ENCODE data around the gene AKIRIN2. TPM values are rescaled to one million over a fixed set of nuclear protein-coding genes. Genes with fewer than 3 reads are reported as not detected.

AKIRIN2 gene
- total RNA-seq, 1 experiment from 2014 or later: 47.0 TPM

GRCh38 chr6:87661016-87661415, 41.0 kb downstream of the AKIRIN2 start:
- no peak overlapping the region for H3K27ac ChIP-seq (ENCODE audit: low read length)
- H3K4me1 ChIP-seq (ENCODE audit: low read length): no peaks in the 10 kb centered on the region
- H3K79me2 ChIP-seq (ENCODE audit: low read length): no peaks in the 10 kb centered on the region
- H3K4me2 ChIP-seq (ENCODE audit: low read depth, low read length, poor library complexity, severe bottlenecking): no peak overlapping the region
- H3K9ac ChIP-seq (ENCODE audit: low read length): no peak overlapping the region
- no peaks in the 10 kb centered on the region for H3K9me2 ChIP-seq (replicated peaks; ENCODE audit: insufficient read depth, low read length)
- DNase-seq: no peak
- H4K20me1 ChIP-seq (ENCODE audit: insufficient read depth, low read depth, low read length): no peaks in the 10 kb centered on the region
- H3K27me3 ChIP-seq (ENCODE audit: low read length): no peaks in the 10 kb centered on the region
- H3K36me3 ChIP-seq (ENCODE audit: insufficient read depth, low read length): peaks cover 34% of the 10 kb centered on the region
- H3K4me3 ChIP-seq (ENCODE audit: low read length): no peak overlapping the region
- no peaks in the 10 kb centered on the region for H3K9me3 ChIP-seq (ENCODE audit: low read length)
- no peak overlapping the region for H2AFZ ChIP-seq (ENCODE audit: low read length)

DNA sequence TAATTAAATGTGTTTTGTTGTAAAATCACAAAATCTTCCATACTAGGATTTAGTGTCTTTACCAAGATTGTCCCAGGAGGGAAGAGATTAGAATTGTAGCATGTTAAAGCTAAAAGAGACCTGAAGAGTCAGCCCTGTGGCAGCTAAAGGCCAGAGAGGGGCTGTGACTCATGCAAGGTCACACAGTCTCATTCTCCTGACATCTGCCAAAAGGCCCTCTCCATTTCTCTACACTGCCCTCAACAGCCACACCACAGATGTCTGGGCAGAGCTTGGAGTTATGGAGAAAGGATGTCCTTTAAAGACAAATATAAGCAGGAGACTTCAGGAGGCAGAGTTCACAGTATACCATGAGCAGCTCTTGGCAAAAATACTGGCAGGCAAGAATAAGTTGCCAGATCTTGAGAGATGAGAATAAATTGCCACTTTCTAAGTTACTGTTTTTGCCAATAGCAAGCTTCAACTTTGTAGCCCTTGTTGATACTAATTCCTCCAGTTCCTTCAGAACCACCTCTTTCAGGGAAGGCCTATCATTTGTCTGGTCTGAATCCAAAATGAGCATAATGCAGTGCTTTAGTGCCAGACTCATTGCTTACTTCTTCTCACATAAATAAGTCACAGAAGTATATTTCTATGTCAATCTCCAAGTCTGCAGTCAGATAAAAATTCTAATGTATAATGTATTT, 41.7 kb downstream of the AKIRIN2 start:
- no peak overlapping the region for H2AFZ ChIP-seq (ENCODE audit: low read length)
- H3K4me3 ChIP-seq (ENCODE audit: low read length): no peak overlapping the region
- H3K27ac ChIP-seq (ENCODE audit: low read length): no peak overlapping the region
- H3K4me2 ChIP-seq (ENCODE audit: low read depth, low read length, poor library complexity, severe bottlenecking): no peak overlapping the region
- no peaks in the 10 kb centered on the region for H3K79me2 ChIP-seq (ENCODE audit: low read length)
- H3K4me1 ChIP-seq (ENCODE audit: low read length): no peaks in the 10 kb centered on the region
- no peak overlapping the region for H3K9ac ChIP-seq (ENCODE audit: low read length)
- H3K9me3 ChIP-seq (ENCODE audit: low read length): no peaks in the 10 kb centered on the region
- peaks cover 33% of the 10 kb centered on the region for H3K36me3 ChIP-seq (ENCODE audit: insufficient read depth, low read length)
- no peak for DNase-seq
- H3K9me2 ChIP-seq (replicated peaks; ENCODE audit: insufficient read depth, low read length): no peaks in the 10 kb centered on the region
- no peaks in the 10 kb centered on the region for H4K20me1 ChIP-seq (ENCODE audit: insufficient read depth, low read depth, low read length)
- no peaks in the 10 kb centered on the region for H3K27me3 ChIP-seq (ENCODE audit: low read length)

DNA sequence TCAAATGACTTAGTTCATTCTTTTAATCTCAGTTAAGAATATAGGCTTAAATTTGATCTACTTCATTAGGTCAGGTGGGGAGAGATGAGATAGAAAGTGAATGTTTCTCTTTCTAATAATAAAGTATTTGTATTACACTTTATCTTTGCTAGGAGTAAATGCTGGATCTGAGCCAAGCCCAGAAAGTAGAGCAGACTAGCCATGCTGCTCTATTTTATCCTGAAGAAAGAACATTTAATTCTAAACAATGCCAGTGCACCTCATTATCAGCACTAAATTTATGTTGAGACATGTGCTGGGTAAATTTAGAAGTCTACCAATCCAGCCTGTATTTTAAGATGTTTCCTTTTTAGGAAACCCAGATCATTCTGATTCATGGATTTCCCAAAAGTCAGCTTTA, 43.5 kb downstream of the AKIRIN2 start:
- Histone ChIP-seq H3K9me2 (replicated peaks; ENCODE audit: insufficient read depth, low read length) (no peaks in the 10 kb centered on the region), H3K9me3 (ENCODE audit: low read length) (no peaks in the 10 kb centered on the region), H3K79me2 (ENCODE audit: low read length) (no peaks in the 10 kb centered on the region), H3K4me3 (ENCODE audit: low read length) (no peak overlapping the region), H3K4me2 (ENCODE audit: low read depth, low read length, poor library complexity, severe bottlenecking) (no peak overlapping the region), H4K20me1 (ENCODE audit: insufficient read depth, low read depth, low read length) (no peaks in the 10 kb centered on the region), H2AFZ (ENCODE audit: low read length) (no peak overlapping the region), H3K4me1 (ENCODE audit: low read length) (no peaks in the 10 kb centered on the region), H3K27ac (ENCODE audit: low read length) (no peak overlapping the region), H3K27me3 (ENCODE audit: low read length) (no peaks in the 10 kb centered on the region), H3K9ac (ENCODE audit: low read length) (no peak overlapping the region), H3K36me3 (ENCODE audit: insufficient read depth, low read length) (peaks cover 47% of the 10 kb centered on the region)
- no peak for DNase-seq

DNA sequence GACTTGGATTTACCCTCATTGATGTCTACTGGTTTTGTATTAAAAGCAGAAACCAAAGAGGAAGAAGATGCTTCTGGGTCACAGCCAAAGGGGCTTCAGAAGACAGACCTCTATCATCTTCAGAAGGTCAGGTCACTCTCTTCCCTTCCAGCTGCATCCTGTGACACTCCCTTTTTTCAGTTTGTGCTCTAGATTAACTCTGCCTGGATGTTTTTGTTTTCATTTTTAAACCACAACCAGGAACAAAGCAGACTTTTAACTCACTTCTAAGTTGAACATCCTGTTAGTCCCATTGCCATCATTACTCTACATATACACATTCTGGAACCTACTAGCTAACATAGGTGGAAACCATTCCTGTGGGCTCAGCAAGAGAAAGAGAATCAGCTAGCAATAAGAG, 45.2 kb downstream of the AKIRIN2 start:
- Histone ChIP-seq H3K27me3 (ENCODE audit: low read length) (no peaks in the 10 kb centered on the region), H2AFZ (ENCODE audit: low read length) (no peak overlapping the region), H3K36me3 (ENCODE audit: insufficient read depth, low read length) (peaks cover 54% of the 10 kb centered on the region), H3K9ac (ENCODE audit: low read length) (no peak overlapping the region), H3K4me3 (ENCODE audit: low read length) (no peak overlapping the region), H3K4me2 (ENCODE audit: low read depth, low read length, poor library complexity, severe bottlenecking) (no peak overlapping the region), H3K27ac (ENCODE audit: low read length) (no peak overlapping the region), H3K4me1 (ENCODE audit: low read length) (no peaks in the 10 kb centered on the region), H4K20me1 (ENCODE audit: insufficient read depth, low read depth, low read length) (no peaks in the 10 kb centered on the region), H3K9me2 (replicated peaks; ENCODE audit: insufficient read depth, low read length) (no peaks in the 10 kb centered on the region), H3K79me2 (ENCODE audit: low read length) (no peaks in the 10 kb centered on the region), H3K9me3 (ENCODE audit: low read length) (no peaks in the 10 kb centered on the region)
- DNase-seq: no peak

- Histone ChIP-seq H3K9ac (ENCODE audit: low read length) (no peak overlapping the region), H3K9me3 (ENCODE audit: low read length) (no peaks in the 10 kb centered on the region), H3K4me1 (ENCODE audit: low read length) (no peaks in the 10 kb centered on the region), H3K36me3 (ENCODE audit: insufficient read depth, low read length) (peaks cover 47% of the 10 kb centered on the region), H3K27me3 (ENCODE audit: low read length) (no peaks in the 10 kb centered on the region), H3K27ac (ENCODE audit: low read length) (no peak overlapping the region), H3K4me2 (ENCODE audit: low read depth, low read length, poor library complexity, severe bottlenecking) (no peak overlapping the region), H2AFZ (ENCODE audit: low read length) (no peak overlapping the region), H3K4me3 (ENCODE audit: low read length) (no peak overlapping the region), H4K20me1 (ENCODE audit: insufficient read depth, low read depth, low read length) (no peaks in the 10 kb centered on the region), H3K79me2 (ENCODE audit: low read length) (no peaks in the 10 kb centered on the region), H3K9me2 (replicated peaks; ENCODE audit: insufficient read depth, low read length) (no peaks in the 10 kb centered on the region)
- DNase-seq: no peak
Observed at GRCh38 chr6:87655824-87656223, 46.2 kb downstream of the AKIRIN2 start.

DNA sequence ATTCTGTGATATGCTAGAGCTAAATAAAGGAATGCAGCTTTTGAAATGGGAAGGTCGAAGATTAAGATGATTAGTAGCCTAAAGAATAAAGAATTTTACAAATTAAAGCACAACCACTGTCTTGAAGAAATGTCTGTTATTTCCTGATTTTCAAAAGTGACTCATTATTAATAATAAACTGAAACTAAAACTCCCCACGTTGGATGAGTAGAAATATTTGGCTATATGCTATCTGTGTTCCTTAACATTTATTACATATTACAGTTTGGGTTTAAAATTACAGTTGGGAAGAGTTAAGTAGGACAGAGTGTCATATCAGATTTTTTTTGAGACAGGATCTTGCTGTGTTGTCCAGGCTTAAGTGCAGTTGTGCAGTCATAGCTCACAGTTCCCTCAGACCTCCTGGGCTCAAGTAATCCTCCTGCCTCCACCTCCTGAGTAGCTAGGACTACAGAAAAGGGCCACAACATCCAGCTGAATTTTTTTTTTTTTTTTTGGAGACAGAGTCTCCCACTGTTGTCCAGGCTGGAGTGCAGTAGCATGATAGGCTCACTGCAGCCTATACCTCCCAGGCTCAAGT, 47.1 kb downstream of the AKIRIN2 start:
- Histone ChIP-seq H3K27ac (ENCODE audit: low read length) (no peak overlapping the region), H3K4me1 (ENCODE audit: low read length) (no peaks in the 10 kb centered on the region), H3K9me3 (ENCODE audit: low read length) (no peaks in the 10 kb centered on the region), H3K9me2 (replicated peaks; ENCODE audit: insufficient read depth, low read length) (no peaks in the 10 kb centered on the region), H3K9ac (ENCODE audit: low read length) (no peak overlapping the region), H2AFZ (ENCODE audit: low read length) (no peak overlapping the region), H3K79me2 (ENCODE audit: low read length) (no peaks in the 10 kb centered on the region), H3K4me3 (ENCODE audit: low read length) (no peak overlapping the region), H4K20me1 (ENCODE audit: insufficient read depth, low read depth, low read length) (no peaks in the 10 kb centered on the region), H3K36me3 (ENCODE audit: insufficient read depth, low read length) (peaks cover 47% of the 10 kb centered on the region), H3K27me3 (ENCODE audit: low read length) (no peaks in the 10 kb centered on the region), H3K4me2 (ENCODE audit: low read depth, low read length, poor library complexity, severe bottlenecking) (no peak overlapping the region)
- DNase-seq: no peak

DNA sequence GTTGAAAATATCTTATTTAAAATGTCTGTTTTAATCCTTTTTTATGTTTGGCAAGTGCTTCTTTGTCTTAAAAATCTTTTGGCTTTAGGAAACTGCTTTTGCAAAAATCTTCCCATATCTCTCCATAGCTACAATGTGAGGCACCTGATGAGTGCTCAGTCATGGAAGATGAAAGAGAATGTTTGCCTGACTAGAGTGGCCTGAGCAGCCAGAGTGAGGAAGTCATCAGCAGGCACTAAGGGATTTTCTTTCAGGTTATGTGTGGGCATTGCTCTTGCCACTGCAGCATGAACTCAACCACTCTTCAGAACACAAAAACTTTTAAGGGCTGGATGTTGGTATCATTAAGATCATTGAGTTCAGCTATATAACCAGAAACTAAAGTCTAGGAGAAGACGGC, 47.9 kb downstream of the AKIRIN2 start:
- Histone ChIP-seq H3K36me3 (ENCODE audit: insufficient read depth, low read length) (peaks cover 47% of the 10 kb centered on the region), H3K4me3 (ENCODE audit: low read length) (no peak overlapping the region), H3K4me1 (ENCODE audit: low read length) (no peaks in the 10 kb centered on the region), H2AFZ (ENCODE audit: low read length) (no peak overlapping the region), H4K20me1 (ENCODE audit: insufficient read depth, low read depth, low read length) (no peaks in the 10 kb centered on the region), H3K9me3 (ENCODE audit: low read length) (no peaks in the 10 kb centered on the region), H3K9ac (ENCODE audit: low read length) (no peak overlapping the region), H3K4me2 (ENCODE audit: low read depth, low read length, poor library complexity, severe bottlenecking) (no peak overlapping the region), H3K27ac (ENCODE audit: low read length) (no peak overlapping the region), H3K9me2 (replicated peaks; ENCODE audit: insufficient read depth, low read length) (no peaks in the 10 kb centered on the region), H3K27me3 (ENCODE audit: low read length) (no peaks in the 10 kb centered on the region), H3K79me2 (ENCODE audit: low read length) (no peaks in the 10 kb centered on the region)
- no peak for DNase-seq

GRCh38 chr6:87653074-87653962, 48.7 kb downstream of the AKIRIN2 start:
- H3K9ac ChIP-seq (ENCODE audit: low read length): no peak overlapping the region
- no peaks in the 10 kb centered on the region for H3K4me1 ChIP-seq (ENCODE audit: low read length)

More at GRCh38 chr6:87653074-87653962, 48.7 kb downstream of the AKIRIN2 start:
- DNase-seq: no peak
- Histone ChIP-seq H3K9me2 (replicated peaks; ENCODE audit: insufficient read depth, low read length) (no peaks in the 10 kb centered on the region), H3K27ac (ENCODE audit: low read length) (no peak overlapping the region), H3K9me3 (ENCODE audit: low read length) (no peaks in the 10 kb centered on the region), H4K20me1 (ENCODE audit: insufficient read depth, low read depth, low read length) (no peaks in the 10 kb centered on the region), H3K4me2 (ENCODE audit: low read depth, low read length, poor library complexity, severe bottlenecking) (no peak overlapping the region), H3K27me3 (ENCODE audit: low read length) (no peaks in the 10 kb centered on the region), H2AFZ (ENCODE audit: low read length) (no peak overlapping the region), H3K4me3 (ENCODE audit: low read length) (no peak overlapping the region), H3K36me3 (ENCODE audit: insufficient read depth, low read length) (peaks cover 42% of the 10 kb centered on the region), H3K79me2 (ENCODE audit: low read length) (no peaks in the 10 kb centered on the region)

Measured in Karpas-422 (cell line).